GM12878 (cell line): ENCODE results near the gene PTGFRN. TPM values are rescaled to one million over a fixed set of nuclear protein-coding genes. Genes with fewer than 3 reads are reported as not detected.

Experiments
- ESRRA ChIP-seq: IDR thresholded peaks from 2 replicates; pipeline ENCODE4 v1.6.1; 2012; ENCODE audit warnings: mild to moderate bottlenecking, low read length, improper control_type of control experiment
- HDAC6 ChIP-seq: fragments of 200-600 bp; sonication (generic); IDR thresholded peaks from one replicate; pipeline ENCODE4 v1.8.0; 2017; ENCODE audit warnings: antibody characterized with exemption; ENCODE audit not compliant: unreplicated experiment
- MYC ChIP-seq: IDR thresholded peaks from 2 replicates; pipeline ENCODE4 v1.6.1; 2011; ENCODE audit warnings: mild to moderate bottlenecking, low read length, moderate library complexity, inconsistent platforms; ENCODE audit not compliant: insufficient read depth, insufficient replicate concordance, insufficient read length, severe bottlenecking
- NR2C1 ChIP-seq: fragments of 450-650 bp; IDR thresholded peaks from 2 replicates; pipeline ENCODE4 v1.6.1; 2017; ENCODE audit warnings: antibody characterized with exemption, mild to moderate bottlenecking, moderate library complexity
- POLR2AphosphoS2 ChIP-seq: IDR thresholded peaks from 2 replicates; pipeline ENCODE4 v1.6.1; 2011; ENCODE audit warnings: low read depth, mild to moderate bottlenecking, low read length, improper control_type of control experiment, moderate library complexity
- RAD21 ChIP-seq: IDR thresholded peaks from 2 replicates; pipeline ENCODE4 v1.6.1; 2011; ENCODE audit warnings: mild to moderate bottlenecking, low read depth, low read length, moderate library complexity; ENCODE audit not compliant: insufficient read depth
- SUZ12 ChIP-seq: fragments of 200-600 bp; sonication (generic); IDR thresholded peaks from one replicate; pipeline ENCODE4 v1.6.1; 2018; ENCODE audit warnings: antibody characterized with exemption, mild to moderate bottlenecking; ENCODE audit not compliant: unreplicated experiment
- TCF7 ChIP-seq: IDR thresholded peaks from 2 replicates; pipeline ENCODE4 v1.6.1; 2014; ENCODE audit warnings: antibody characterized with exemption, borderline replicate concordance
- polyA plus RNA-seq, 11 experiments: library from polyadenylated mRNA; depleted of rRNA in 4 of 11; unstranded in 6 of 11; stranded (reverse) in 5 of 11; fragments of >200 nt; fragmentation: Nextera tagmentation in 4 of 11; fragmentation: Illumina TruSeq in 1 of 11; extraction: Ambion mirVana in 4 of 11; extraction: Trizol in 1 of 11; gene quantifications; 1 replicate in 1 of 11; 2 replicates in 10 of 11; pipeline versions ENCODE4 v1.2.1 to v1.2.3, GENCODE V29; 2011 to 2016; ENCODE audit warnings: inconsistent platforms in 2 of 11, missing spikeins in 2 of 11, low read depth in 1 of 11
- total RNA-seq, 4 experiments: library from RNA; depleted of rRNA in 3 of 4; stranded (reverse); fragments of >200 nt in 3 of 4; fragmentation: Illumina TruSeq in 1 of 4; extraction: Trizol in 1 of 4; gene quantifications; 2 replicates each; pipeline versions ENCODE4 v1.2.1 to v1.2.3, GENCODE V29; 2013 to 2021
- TF ChIP-seq, protein P1 (sequence below): fragments of 450-650 bp; IDR thresholded peaks from 2 replicates; pipeline ENCODE4 v1.6.1; 2017; ENCODE audit warnings: antibody characterized with exemption, mild to moderate bottlenecking, moderate library complexity
- TF ChIP-seq, protein P2 (sequence below): IDR thresholded peaks from 2 replicates; pipeline ENCODE4 v1.6.1; 2012; ENCODE audit warnings: low read depth, low read length, improper control_type of control experiment
- TF ChIP-seq, protein P3 (sequence below): fragments of 450-650 bp; IDR thresholded peaks from 2 replicates; pipeline ENCODE4 v1.6.1; 2017; ENCODE audit warnings: low read depth, mild to moderate bottlenecking, moderate library complexity
- TF ChIP-seq, protein P4 (sequence below): fragments of 450-650 bp; IDR thresholded peaks from 2 replicates; pipeline ENCODE4 v1.6.1; 2016; ENCODE audit warnings: mild to moderate bottlenecking
- TF ChIP-seq, protein P5 (sequence below): fragments of 450-650 bp; IDR thresholded peaks from 2 replicates; pipeline ENCODE4 v1.6.1; 2017; ENCODE audit warnings: mild to moderate bottlenecking, moderate library complexity
- TF ChIP-seq, protein P6 (sequence below): fragments of 450-650 bp; IDR thresholded peaks from 2 replicates; pipeline ENCODE4 v1.6.1; 2018; ENCODE audit warnings: borderline replicate concordance, mild to moderate bottlenecking; ENCODE audit not compliant: partially characterized antibody

Gene PTGFRN
- total and polyA plus RNA-seq, 10 of the 15 experiments (the other 5 are each of a cell fraction or from before 2014, with no cell fraction given), result 2.7 to 8.3 (median 5.1) TPM

DNA sequence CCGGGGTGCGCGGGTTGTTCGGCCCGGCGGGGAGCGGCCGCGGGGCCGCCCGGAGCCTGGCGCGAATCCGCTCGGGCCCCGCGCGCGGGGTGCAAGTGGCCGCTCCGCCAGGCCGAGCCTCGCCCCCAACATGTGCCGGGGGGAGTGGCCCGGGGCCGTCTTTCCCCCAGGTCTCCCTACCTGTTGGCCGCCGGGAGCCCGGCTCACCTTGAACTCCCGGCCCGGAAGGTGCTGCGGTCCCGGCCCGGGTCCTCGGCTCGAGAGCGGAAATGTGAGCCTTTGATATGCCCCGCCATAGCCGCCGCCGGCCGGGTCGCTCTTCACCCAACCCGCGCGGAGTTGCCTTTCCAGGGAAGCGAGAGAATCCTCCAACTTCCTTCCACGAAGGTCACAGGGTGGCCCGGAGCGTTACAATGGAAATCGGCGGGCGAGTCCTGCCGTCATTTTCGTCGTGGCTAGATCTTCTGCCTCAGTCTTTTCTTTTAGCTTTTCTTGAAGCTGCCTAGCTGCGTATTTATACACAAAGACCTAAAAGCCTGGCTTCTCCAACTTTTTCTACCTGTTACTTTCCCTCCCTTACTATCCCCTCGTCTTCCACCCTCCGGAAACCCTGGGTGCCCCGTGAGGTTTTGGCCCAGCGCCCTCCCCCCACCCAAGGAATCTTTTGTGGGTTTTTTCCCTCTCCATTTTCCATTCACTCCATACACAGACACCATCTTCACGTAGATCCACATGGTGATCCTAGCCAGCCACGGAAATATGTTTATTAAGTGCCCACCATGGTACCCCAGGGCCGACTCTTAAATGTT is 867 bp downstream of the PTGFRN start (continued):
- peak; percentile 24 for TF ChIP-seq SUZ12
- TF ChIP-seq MYC, result no peak
- TF ChIP-seq, protein P1, sequence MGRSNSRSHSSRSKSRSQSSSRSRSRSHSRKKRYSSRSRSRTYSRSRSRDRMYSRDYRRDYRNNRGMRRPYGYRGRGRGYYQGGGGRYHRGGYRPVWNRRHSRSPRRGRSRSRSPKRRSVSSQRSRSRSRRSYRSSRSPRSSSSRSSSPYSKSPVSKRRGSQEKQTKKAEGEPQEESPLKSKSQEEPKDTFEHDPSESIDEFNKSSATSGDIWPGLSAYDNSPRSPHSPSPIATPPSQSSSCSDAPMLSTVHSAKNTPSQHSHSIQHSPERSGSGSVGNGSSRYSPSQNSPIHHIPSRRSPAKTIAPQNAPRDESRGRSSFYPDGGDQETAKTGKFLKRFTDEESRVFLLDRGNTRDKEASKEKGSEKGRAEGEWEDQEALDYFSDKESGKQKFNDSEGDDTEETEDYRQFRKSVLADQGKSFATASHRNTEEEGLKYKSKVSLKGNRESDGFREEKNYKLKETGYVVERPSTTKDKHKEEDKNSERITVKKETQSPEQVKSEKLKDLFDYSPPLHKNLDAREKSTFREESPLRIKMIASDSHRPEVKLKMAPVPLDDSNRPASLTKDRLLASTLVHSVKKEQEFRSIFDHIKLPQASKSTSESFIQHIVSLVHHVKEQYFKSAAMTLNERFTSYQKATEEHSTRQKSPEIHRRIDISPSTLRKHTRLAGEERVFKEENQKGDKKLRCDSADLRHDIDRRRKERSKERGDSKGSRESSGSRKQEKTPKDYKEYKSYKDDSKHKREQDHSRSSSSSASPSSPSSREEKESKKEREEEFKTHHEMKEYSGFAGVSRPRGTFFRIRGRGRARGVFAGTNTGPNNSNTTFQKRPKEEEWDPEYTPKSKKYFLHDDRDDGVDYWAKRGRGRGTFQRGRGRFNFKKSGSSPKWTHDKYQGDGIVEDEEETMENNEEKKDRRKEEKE, result no peak
- TF ChIP-seq, protein P2, sequence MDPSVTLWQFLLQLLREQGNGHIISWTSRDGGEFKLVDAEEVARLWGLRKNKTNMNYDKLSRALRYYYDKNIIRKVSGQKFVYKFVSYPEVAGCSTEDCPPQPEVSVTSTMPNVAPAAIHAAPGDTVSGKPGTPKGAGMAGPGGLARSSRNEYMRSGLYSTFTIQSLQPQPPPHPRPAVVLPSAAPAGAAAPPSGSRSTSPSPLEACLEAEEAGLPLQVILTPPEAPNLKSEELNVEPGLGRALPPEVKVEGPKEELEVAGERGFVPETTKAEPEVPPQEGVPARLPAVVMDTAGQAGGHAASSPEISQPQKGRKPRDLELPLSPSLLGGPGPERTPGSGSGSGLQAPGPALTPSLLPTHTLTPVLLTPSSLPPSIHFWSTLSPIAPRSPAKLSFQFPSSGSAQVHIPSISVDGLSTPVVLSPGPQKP, result no peak
- TF ChIP-seq TCF7, result no peak
- no peak for TF ChIP-seq RAD21
- TF ChIP-seq, protein P3, sequence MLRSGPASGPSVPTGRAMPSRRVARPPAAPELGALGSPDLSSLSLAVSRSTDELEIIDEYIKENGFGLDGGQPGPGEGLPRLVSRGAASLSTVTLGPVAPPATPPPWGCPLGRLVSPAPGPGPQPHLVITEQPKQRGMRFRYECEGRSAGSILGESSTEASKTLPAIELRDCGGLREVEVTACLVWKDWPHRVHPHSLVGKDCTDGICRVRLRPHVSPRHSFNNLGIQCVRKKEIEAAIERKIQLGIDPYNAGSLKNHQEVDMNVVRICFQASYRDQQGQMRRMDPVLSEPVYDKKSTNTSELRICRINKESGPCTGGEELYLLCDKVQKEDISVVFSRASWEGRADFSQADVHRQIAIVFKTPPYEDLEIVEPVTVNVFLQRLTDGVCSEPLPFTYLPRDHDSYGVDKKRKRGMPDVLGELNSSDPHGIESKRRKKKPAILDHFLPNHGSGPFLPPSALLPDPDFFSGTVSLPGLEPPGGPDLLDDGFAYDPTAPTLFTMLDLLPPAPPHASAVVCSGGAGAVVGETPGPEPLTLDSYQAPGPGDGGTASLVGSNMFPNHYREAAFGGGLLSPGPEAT, result no peak
- TF ChIP-seq, protein P4, sequence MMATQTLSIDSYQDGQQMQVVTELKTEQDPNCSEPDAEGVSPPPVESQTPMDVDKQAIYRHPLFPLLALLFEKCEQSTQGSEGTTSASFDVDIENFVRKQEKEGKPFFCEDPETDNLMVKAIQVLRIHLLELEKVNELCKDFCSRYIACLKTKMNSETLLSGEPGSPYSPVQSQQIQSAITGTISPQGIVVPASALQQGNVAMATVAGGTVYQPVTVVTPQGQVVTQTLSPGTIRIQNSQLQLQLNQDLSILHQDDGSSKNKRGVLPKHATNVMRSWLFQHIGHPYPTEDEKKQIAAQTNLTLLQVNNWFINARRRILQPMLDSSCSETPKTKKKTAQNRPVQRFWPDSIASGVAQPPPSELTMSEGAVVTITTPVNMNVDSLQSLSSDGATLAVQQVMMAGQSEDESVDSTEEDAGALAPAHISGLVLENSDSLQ, result no peak
- TF ChIP-seq, protein P5, sequence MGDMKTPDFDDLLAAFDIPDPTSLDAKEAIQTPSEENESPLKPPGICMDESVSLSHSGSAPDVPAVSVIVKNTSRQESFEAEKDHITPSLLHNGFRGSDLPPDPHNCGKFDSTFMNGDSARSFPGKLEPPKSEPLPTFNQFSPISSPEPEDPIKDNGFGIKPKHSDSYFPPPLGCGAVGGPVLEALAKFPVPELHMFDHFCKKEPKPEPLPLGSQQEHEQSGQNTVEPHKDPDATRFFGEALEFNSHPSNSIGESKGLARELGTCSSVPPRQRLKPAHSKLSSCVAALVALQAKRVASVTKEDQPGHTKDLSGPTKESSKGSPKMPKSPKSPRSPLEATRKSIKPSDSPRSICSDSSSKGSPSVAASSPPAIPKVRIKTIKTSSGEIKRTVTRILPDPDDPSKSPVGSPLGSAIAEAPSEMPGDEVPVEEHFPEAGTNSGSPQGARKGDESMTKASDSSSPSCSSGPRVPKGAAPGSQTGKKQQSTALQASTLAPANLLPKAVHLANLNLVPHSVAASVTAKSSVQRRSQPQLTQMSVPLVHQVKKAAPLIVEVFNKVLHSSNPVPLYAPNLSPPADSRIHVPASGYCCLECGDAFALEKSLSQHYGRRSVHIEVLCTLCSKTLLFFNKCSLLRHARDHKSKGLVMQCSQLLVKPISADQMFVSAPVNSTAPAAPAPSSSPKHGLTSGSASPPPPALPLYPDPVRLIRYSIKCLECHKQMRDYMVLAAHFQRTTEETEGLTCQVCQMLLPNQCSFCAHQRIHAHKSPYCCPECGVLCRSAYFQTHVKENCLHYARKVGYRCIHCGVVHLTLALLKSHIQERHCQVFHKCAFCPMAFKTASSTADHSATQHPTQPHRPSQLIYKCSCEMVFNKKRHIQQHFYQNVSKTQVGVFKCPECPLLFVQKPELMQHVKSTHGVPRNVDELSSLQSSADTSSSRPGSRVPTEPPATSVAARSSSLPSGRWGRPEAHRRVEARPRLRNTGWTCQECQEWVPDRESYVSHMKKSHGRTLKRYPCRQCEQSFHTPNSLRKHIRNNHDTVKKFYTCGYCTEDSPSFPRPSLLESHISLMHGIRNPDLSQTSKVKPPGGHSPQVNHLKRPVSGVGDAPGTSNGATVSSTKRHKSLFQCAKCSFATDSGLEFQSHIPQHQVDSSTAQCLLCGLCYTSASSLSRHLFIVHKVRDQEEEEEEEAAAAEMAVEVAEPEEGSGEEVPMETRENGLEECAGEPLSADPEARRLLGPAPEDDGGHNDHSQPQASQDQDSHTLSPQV, result no peak
- no peak for TF ChIP-seq NR2C1
- TF ChIP-seq, protein P6, sequence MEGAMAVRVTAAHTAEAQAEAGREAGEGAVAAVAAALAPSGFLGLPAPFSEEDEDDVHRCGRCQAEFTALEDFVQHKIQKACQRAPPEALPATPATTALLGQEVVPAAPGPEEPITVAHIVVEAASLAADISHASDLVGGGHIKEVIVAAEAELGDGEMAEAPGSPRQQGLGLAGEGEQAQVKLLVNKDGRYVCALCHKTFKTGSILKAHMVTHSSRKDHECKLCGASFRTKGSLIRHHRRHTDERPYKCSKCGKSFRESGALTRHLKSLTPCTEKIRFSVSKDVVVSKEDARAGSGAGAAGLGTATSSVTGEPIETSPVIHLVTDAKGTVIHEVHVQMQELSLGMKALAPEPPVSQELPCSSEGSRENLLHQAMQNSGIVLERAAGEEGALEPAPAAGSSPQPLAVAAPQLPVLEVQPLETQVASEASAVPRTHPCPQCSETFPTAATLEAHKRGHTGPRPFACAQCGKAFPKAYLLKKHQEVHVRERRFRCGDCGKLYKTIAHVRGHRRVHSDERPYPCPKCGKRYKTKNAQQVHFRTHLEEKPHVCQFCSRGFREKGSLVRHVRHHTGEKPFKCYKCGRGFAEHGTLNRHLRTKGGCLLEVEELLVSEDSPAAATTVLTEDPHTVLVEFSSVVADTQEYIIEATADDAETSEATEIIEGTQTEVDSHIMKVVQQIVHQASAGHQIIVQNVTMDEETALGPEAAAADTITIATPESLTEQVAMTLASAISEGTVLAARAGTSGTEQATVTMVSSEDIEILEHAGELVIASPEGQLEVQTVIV, result no peak
- no peak for TF ChIP-seq POLR2AphosphoS2
- peak; percentile 2 for TF ChIP-seq HDAC6
- TF ChIP-seq ESRRA, result no peak
